SK-N-SH treated with all-trans-retinoic acid at 6 μM for 48 hours (cell line): ENCODE data around the gene PGM2.

Source experiments
- ATAC-seq: fragments of 200-7000 bp; cut with Tn5 transposase; 3 replicates; pipeline ENCODE4 v1.9.1; 2020; ENCODE audit warnings: mild to moderate bottlenecking, moderate library complexity
- ARNTL ChIP-seq: fragments of 450-650 bp; formaldehyde crosslinking; IDR thresholded peaks from 2 replicates; pipeline ENCODE4 v1.5.0; 2020; ENCODE audit warnings: low read depth, mild to moderate bottlenecking, moderate library complexity, borderline replicate concordance
- BACH2 ChIP-seq: fragments of 250-450 bp; sonication (Bioruptor Pico); IDR thresholded peaks from 2 replicates; pipeline ENCODE4 v1.9.0; 2021; ENCODE audit warnings: mild to moderate bottlenecking, borderline replicate concordance
- CSDC2 ChIP-seq: fragments of 250-450 bp; sonication (Bioruptor Pico); IDR thresholded peaks from 2 replicates; pipeline ENCODE4 v1.5.0; 2020; ENCODE audit warnings: mild to moderate bottlenecking, moderate library complexity
- ESRRG ChIP-seq: fragments of 250-450 bp; sonication (Bioruptor Pico); IDR thresholded peaks from 2 replicates; pipeline ENCODE4 v1.6.1; 2021; ENCODE audit warnings: mild to moderate bottlenecking
- ISL1 ChIP-seq: fragments of 250-450 bp; sonication (Bioruptor Pico); IDR thresholded peaks from 2 replicates; pipeline ENCODE4 v2.1.2; 2022; ENCODE audit warnings: mild to moderate bottlenecking, moderate library complexity
- OSR1 ChIP-seq: fragments of 250-450 bp; sonication (Bioruptor Pico); IDR thresholded peaks from 2 replicates; pipeline ENCODE4 v1.8.0; 2022; ENCODE audit warnings: moderate library complexity, mild to moderate bottlenecking, inconsistent platforms
- RARB ChIP-seq: fragments of 250-450 bp; sonication (Bioruptor Pico); IDR thresholded peaks from 2 replicates; pipeline ENCODE4 v1.8.0; 2021; ENCODE audit warnings: mild to moderate bottlenecking, moderate library complexity
- TCF4 ChIP-seq: fragments of 250-450 bp; sonication (Bioruptor Pico); IDR thresholded peaks from 2 replicates; pipeline ENCODE4 v1.8.0; 2021; ENCODE audit warnings: mild to moderate bottlenecking, moderate library complexity, borderline replicate concordance
- TOX ChIP-seq: fragments of 250-450 bp; sonication (Bioruptor Pico); IDR thresholded peaks from 2 replicates; pipeline ENCODE4 v1.8.0; 2021; ENCODE audit warnings: mild to moderate bottlenecking, moderate library complexity, borderline replicate concordance
- TSHZ2 ChIP-seq: fragments of 250-450 bp; sonication (Bioruptor Pico); IDR thresholded peaks from 2 replicates; pipeline ENCODE4 v1.5.0; 2020; ENCODE audit warnings: mild to moderate bottlenecking, moderate library complexity
- ZFP3 ChIP-seq: fragments of 250-450 bp; sonication (Bioruptor Pico); IDR thresholded peaks from 2 replicates; pipeline ENCODE4 v1.5.0; 2020; ENCODE audit warnings: mild to moderate bottlenecking, moderate library complexity
- ZFP30 ChIP-seq: fragments of 450-650 bp; formaldehyde crosslinking; IDR thresholded peaks from 2 replicates; pipeline ENCODE4 v1.5.0; 2022; ENCODE audit warnings: mild to moderate bottlenecking, moderate library complexity
- ZNF565 ChIP-seq: fragments of 450-650 bp; formaldehyde crosslinking; conservative IDR thresholded peaks from 2 replicates; pipeline ENCODE4 v1.5.0; 2020; ENCODE audit warnings: low read depth, mild to moderate bottlenecking, moderate library complexity
- ZNF70 ChIP-seq: fragments of 450-650 bp; formaldehyde crosslinking; IDR thresholded peaks from 2 replicates; pipeline ENCODE4 v1.5.0; 2020; ENCODE audit warnings: mild to moderate bottlenecking, moderate library complexity
- ZNF8 ChIP-seq: fragments of 450-650 bp; formaldehyde crosslinking; IDR thresholded peaks from 2 replicates; pipeline ENCODE4 v1.5.0; 2020; ENCODE audit warnings: mild to moderate bottlenecking, moderate library complexity
- TF ChIP-seq, protein P1 (sequence below): fragments of 250-450 bp; sonication (Bioruptor Pico); IDR thresholded peaks from 2 replicates; pipeline ENCODE4 v1.8.0; 2021; ENCODE audit warnings: low read depth, mild to moderate bottlenecking, moderate library complexity, borderline replicate concordance
- TF ChIP-seq, protein P2 (sequence below): fragments of 250-450 bp; sonication (Bioruptor Pico); IDR thresholded peaks from 2 replicates; pipeline ENCODE4 v1.5.1; 2021; ENCODE audit warnings: mild to moderate bottlenecking, moderate library complexity
- TF ChIP-seq, protein P3 (sequence below): fragments of 250-450 bp; sonication (Bioruptor Pico); IDR thresholded peaks from 2 replicates; pipeline ENCODE4 v1.5.1; 2020; ENCODE audit warnings: low read depth, mild to moderate bottlenecking, moderate library complexity
- TF ChIP-seq, protein P4 (sequence below): fragments of 250-450 bp; sonication (Bioruptor Pico); IDR thresholded peaks from 2 replicates; pipeline ENCODE4 v1.8.0; 2020; ENCODE audit warnings: mild to moderate bottlenecking, moderate library complexity, borderline replicate concordance

PGM2 gene

DNA sequence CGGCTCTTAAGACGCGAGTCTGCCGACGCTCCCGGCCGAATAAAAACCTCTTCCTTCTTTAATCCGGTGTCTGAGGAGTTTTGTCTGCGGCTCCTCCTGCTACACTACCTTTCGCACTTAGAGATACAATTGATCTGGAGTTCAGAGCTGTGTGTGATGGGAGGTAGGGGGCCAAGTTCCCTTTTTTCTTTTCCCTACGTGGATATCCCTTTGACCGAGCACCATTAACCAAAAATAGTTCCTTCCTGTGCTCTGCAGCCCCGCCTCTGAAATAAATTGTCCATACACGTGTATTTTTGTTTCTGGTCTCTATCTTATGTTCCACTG is 555 bp upstream of the PGM2 start (continued):
- TF ChIP-seq, protein P1, sequence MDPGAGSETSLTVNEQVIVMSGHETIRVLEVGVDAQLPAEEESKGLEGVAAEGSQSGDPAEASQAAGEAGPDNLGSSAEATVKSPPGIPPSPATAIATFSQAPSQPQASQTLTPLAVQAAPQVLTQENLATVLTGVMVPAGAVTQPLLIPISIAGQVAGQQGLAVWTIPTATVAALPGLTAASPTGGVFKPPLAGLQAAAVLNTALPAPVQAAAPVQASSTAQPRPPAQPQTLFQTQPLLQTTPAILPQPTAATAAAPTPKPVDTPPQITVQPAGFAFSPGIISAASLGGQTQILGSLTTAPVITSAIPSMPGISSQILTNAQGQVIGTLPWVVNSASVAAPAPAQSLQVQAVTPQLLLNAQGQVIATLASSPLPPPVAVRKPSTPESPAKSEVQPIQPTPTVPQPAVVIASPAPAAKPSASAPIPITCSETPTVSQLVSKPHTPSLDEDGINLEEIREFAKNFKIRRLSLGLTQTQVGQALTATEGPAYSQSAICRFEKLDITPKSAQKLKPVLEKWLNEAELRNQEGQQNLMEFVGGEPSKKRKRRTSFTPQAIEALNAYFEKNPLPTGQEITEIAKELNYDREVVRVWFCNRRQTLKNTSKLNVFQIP (CRISPR knock-in tag), result no peak
- TF ChIP-seq TCF4 (CRISPR knock-in tag) (no peak), ZNF565 (CRISPR knock-in tag) (no peak), ARNTL (CRISPR knock-in tag) (no peak), CSDC2 (CRISPR knock-in tag) (no peak), TOX (CRISPR knock-in tag) (no peak), ISL1 (CRISPR knock-in tag) (no peak)

DNA sequence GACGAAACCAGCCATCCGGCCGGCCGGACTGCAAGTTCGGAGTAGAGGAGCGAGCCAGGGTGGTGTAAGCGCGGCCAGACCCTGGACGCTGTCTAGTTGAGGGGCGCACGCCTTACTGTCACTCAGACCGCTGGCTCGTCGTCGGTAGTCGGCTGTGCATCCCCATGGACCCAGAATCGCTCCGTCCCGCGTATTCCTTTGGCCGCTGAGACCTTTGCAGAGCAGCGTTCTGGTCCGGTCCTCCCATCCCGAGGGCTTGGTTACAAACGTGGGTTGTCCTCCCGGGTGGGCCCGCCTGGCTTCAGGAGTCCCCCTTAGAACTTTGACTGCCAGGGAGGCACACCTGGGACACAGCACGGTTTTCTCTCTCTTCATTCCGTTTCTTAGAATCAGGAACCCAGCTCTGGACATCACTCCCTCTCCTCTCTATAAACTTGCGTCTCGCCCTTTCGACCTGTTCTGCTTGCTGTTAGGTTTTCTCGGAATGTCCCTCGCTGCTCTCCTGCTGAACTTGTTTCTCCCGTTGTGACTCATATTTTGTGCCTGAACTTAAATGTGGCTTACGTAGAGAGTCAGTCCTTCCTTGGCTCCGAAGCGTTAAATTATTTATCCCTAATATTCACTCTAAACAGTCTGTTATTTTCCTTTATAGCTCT is 672 bp downstream of the PGM2 start:
- ATAC-seq, result peak; percentile 62
- TF ChIP-seq TSHZ2 (CRISPR knock-in tag) (no peak), ARNTL (CRISPR knock-in tag) (no peak), BACH2 (CRISPR knock-in tag) (no peak), TOX (CRISPR knock-in tag) (no peak), OSR1 (no peak), ZNF8 (no peak), ISL1 (CRISPR knock-in tag) (no peak), ZFP30 (CRISPR knock-in tag) (no peak)
- TF ChIP-seq, protein P2, sequence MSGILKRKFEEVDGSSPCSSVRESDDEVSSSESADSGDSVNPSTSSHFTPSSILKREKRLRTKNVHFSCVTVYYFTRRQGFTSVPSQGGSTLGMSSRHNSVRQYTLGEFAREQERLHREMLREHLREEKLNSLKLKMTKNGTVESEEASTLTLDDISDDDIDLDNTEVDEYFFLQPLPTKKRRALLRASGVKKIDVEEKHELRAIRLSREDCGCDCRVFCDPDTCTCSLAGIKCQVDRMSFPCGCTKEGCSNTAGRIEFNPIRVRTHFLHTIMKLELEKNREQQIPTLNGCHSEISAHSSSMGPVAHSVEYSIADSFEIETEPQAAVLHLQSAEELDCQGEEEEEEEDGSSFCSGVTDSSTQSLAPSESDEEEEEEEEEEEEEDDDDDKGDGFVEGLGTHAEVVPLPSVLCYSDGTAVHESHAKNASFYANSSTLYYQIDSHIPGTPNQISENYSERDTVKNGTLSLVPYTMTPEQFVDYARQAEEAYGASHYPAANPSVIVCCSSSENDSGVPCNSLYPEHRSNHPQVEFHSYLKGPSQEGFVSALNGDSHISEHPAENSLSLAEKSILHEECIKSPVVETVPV (CRISPR knock-in tag), result no peak
- TF ChIP-seq, protein P1 (CRISPR knock-in tag), result no peak

DNA sequence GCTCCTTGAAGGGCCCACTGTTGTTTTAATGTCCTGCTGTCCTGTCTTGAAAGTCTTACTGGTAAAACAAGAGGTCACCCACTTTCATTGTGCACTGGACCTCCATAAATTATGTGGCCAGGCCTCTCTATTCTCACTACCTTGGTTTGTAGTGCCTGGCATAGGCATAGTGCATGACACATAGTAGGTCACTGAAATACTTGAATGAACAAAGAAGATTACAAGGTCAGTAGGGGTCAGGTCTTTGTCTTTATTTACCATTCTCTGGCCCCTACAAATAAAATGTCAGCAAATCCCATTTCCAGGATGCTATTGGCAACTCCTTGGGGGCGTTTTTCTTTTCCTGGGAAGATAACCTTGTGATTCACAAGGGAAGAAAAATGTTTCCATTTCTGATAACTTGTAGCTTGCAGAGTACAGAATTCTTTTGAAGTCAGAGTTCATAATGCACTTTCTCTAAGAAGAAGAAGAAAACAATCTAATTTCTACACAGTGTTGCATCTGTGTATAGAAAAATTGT is 1.4 kb downstream of the PGM2 start:
- ATAC-seq, result no peak
- no peak for TF ChIP-seq ZNF70
- TF ChIP-seq, protein P3, sequence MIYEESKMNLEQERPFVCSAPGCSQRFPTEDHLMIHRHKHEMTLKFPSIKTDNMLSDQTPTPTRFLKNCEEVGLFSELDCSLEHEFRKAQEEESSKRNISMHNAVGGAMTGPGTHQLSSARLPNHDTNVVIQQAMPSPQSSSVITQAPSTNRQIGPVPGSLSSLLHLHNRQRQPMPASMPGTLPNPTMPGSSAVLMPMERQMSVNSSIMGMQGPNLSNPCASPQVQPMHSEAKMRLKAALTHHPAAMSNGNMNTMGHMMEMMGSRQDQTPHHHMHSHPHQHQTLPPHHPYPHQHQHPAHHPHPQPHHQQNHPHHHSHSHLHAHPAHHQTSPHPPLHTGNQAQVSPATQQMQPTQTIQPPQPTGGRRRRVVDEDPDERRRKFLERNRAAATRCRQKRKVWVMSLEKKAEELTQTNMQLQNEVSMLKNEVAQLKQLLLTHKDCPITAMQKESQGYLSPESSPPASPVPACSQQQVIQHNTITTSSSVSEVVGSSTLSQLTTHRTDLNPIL (CRISPR knock-in tag), result no peak
- TF ChIP-seq, protein P4, sequence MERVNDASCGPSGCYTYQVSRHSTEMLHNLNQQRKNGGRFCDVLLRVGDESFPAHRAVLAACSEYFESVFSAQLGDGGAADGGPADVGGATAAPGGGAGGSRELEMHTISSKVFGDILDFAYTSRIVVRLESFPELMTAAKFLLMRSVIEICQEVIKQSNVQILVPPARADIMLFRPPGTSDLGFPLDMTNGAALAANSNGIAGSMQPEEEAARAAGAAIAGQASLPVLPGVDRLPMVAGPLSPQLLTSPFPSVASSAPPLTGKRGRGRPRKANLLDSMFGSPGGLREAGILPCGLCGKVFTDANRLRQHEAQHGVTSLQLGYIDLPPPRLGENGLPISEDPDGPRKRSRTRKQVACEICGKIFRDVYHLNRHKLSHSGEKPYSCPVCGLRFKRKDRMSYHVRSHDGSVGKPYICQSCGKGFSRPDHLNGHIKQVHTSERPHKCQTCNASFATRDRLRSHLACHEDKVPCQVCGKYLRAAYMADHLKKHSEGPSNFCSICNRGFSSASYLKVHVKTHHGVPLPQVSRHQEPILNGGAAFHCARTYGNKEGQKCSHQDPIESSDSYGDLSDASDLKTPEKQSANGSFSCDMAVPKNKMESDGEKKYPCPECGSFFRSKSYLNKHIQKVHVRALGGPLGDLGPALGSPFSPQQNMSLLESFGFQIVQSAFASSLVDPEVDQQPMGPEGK (CRISPR knock-in tag), result no peak
- TF ChIP-seq RARB (CRISPR knock-in tag), result no peak
- no peak for TF ChIP-seq ISL1 (CRISPR knock-in tag)
- no peak for TF ChIP-seq ARNTL (CRISPR knock-in tag)
- TF ChIP-seq TCF4 (CRISPR knock-in tag), result no peak
- no peak for TF ChIP-seq ZNF8
- no peak for TF ChIP-seq CSDC2 (CRISPR knock-in tag)
- TF ChIP-seq TOX (CRISPR knock-in tag), result no peak
- TF ChIP-seq, protein P2 (CRISPR knock-in tag), result no peak
- TF ChIP-seq ZFP3 (CRISPR knock-in tag), result no peak
- TF ChIP-seq ESRRG (CRISPR knock-in tag), result no peak
